GM10266 (cell line): ENCODE data around the gene TSPAN5.
"Not testable (repeated sequence)": the region's sequence is repeated elsewhere in the genome, so short reads cannot be mapped to it uniquely, and the experiment has no call there.

ENCODE experiments used
- DNase-seq: peaks from one replicate; pipeline ENCODE4 v3.0.0; 2012; ENCODE audit errors: extremely low spot score
- CTCF ChIP-seq: IDR thresholded peaks from 2 replicates; pipeline ENCODE4 v1.5.1; 2012; ENCODE audit warnings: mild to moderate bottlenecking, low read depth; ENCODE audit not compliant: control insufficient read depth, insufficient read depth; ENCODE audit errors: missing control alignments

TSPAN5 gene

GRCh38 chr4:98539741-98540140 is 118.7 kb downstream of the TSPAN5 start:
- no peak for DNase-seq
- TF ChIP-seq CTCF: no peak

DNA sequence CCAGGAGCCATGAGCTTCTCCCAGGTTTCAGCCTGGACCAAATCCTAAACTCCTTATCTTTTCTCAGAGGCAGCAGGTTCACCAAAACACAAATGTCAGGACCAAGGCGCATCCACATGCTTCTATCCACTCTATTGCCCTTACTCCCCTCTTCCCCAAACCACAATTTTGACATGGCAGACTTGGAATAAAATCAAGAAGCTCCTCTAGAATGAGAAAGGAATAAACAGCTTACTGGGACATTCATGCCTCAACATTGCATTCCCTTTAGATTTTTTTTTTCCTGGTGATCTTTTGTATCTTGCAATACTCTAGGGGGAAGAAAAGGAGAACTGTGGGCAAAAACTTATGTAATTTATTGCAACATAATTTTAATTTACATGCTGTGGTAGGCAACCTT is 119.1 kb downstream of the TSPAN5 start:
- no peak for DNase-seq
- TF ChIP-seq CTCF: no peak

DNA sequence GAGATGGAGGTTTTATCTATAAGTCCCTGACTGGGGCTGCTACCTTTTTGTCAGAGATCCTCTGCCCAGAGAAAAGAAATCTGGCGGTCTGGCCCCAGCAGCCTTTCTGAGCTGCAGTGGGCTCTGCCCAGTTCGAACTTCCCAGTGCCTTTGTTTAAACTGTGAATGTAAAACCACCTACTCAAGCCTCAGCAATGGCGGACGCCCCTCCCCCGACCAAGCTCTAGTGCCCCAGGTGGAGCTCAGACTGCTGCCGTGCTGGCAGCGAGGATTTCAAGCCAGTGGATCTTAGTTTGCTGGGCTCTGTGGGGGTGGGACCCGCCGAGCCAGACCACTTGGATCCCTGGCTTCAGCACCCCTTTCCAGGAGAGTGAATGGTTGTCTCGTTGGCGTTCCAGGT is 121.8 kb downstream of the TSPAN5 start:
- TF ChIP-seq CTCF: no peak
- no peak for DNase-seq

- not testable (repeated sequence) for DNase-seq
These were observed 124.3 kb downstream of the TSPAN5 start for GRCh38 chr4:98534146-98534545.

- no peak for TF ChIP-seq CTCF
These were observed 127.8 kb downstream of the TSPAN5 start for GRCh38 chr4:98530572-98530971.

DNA sequence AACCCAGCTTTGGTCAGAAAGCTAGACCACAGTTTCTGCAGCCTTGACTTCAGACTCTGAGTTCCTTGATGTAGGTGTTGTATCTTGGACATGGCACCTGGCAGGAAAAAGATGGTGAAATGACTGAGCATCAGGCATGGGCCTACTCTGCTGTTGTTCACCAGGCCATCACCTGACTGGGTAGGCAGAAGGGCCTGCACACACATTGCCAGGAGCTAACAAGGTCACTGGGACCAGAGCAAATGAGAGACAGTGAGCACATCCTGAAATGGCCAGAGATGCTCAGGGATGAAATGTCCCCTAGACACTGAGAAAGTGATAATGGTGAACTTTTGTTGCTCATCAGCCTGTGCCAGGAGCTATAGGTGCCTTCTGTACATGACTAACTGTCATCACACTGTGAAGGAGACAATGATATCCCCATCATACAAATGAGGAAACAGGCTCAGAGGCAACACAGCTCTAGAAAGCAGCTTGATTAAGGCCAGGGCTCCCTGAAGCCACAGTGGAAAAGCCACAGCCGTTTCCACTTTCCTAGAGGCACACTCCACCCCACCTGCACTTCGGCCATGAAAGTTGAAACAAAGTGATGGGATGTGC is 128.3 kb downstream of the TSPAN5 start:
- no peak for DNase-seq
- no peak for TF ChIP-seq CTCF

More at GRCh38 chr4:98530572-98530971, 127.8 kb downstream of the TSPAN5 start:
- no peak for DNase-seq

DNA sequence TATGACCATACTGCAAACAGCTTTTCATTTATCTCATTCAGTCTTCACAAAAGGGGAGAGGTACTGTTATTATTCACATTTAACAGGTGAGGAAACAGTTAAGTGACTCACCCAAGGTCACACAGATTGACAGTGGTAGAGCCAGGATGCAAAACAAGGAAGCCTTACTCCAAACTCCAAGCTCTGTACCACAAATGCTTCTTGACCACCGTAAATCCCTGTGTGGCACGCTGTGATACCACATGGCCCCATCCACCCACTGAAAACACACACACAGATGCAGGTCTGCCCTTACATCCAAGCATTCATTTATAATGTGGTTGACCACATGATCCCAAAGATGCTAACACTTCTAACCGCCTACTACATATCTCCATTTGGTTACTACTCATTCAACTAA is 129.5 kb downstream of the TSPAN5 start:
- DNase-seq: no peak

More for the DNA sequence above, 129.5 kb downstream of the TSPAN5 start:
- no peak for TF ChIP-seq CTCF
